Measurements from ENCODE around the gene VSIG1. TPM values are rescaled to one million over a fixed set of nuclear protein-coding genes. Genes with fewer than 3 reads are reported as not detected.

Gene VSIG1
- total and polyA plus RNA-seq, 10 of the 15 experiments (the other 5 are each of a cell fraction or from before 2014, with no cell fraction given): 0.04 to 0.08 (median 0.06) TPM; not detected in 7

DNA sequence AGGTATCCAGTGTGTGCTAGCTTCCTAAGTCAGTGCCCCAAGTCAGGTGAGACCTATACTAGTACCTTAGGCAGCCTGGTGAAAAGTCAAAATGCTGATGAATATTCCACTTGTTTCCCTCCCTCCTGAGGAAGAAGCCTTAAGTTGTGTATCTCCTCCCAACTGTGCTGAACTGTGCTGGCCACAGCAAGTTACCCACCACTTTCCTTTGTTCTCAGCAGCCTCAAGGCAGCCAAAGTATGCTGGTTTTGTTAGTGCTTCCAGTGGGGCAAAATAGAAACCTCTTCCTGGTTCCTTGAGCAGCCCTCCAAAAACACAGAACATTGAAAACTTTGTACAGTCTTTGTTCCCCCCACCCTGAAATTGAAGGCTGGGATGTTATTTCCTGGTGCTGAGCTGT lies 60.6 kb downstream of the VSIG1 start:
- SMC1A ChIA-PET (ENCODE audit: uncharacterized antibody, unreplicated experiment): no interaction called here
- Histone ChIP-seq H2AFZ (ENCODE audit: control insufficient read depth, low read depth, low read length) (no peak overlapping the region), H3K9ac (ENCODE audit: control insufficient read depth, insufficient read depth, low read length) (no peak overlapping the region), H3K4me2 (ENCODE audit: control insufficient read depth, insufficient read depth) (no peak overlapping the region), H3K79me2 (ENCODE audit: control insufficient read depth, insufficient read depth, low read length) (no peaks in the 10 kb centered on the region), H3K4me1 (ENCODE audit: control insufficient read depth, insufficient read depth, low read length) (no peaks in the 10 kb centered on the region), H4K20me1 (ENCODE audit: control insufficient read depth, insufficient read depth) (no peaks in the 10 kb centered on the region), H3K27me3 (replicated peaks in 1 of 2; ENCODE audit: control insufficient read depth in 2 of 2, insufficient read depth in 2 of 2, low read length in 1 of 2) (no peaks in the 10 kb centered on the region), H3K27ac (ENCODE audit: control insufficient read depth, insufficient read depth) (no peak overlapping the region), H3K36me3 (ENCODE audit: control insufficient read depth in 2 of 2, insufficient read depth in 2 of 2, low read length in 1 of 2) (no peaks in the 10 kb centered on the region), H3K4me3 (no peak overlapping the region), H3K9me3 (replicated peaks; ENCODE audit: control insufficient read depth, insufficient read depth, low read length) (no peaks in the 10 kb centered on the region; the same call in 2 of the 3 replicates)
- ATAC-seq: no peak
- TF ChIP-seq CREM (IDR thresholded peaks at IDR 0.05; ENCODE audit: low read depth) (no peak), SREBF2 (IDR thresholded peaks at IDR 0.05; ENCODE audit: low read length) (no peak), ATF7 (IDR thresholded peaks at IDR 0.05; ENCODE audit: low read depth) (no peak), MXI1 (IDR thresholded peaks at IDR 0.05; ENCODE audit: low read depth, low read length) (no peak), TARDBP (IDR thresholded peaks at IDR 0.05; ENCODE audit: borderline replicate concordance) (no peak), NFYA (IDR thresholded peaks at IDR 0.05; ENCODE audit: borderline replicate concordance, low read depth, low read length) (no peak), ZNF24 (IDR thresholded peaks at IDR 0.05) (no peak), MYB (IDR thresholded peaks at IDR 0.05; ENCODE audit: borderline replicate concordance, low read depth, low read length) (no peak), CBFB (IDR thresholded peaks at IDR 0.05; ENCODE audit: low read depth) (no peak), ZNF274 (IDR thresholded peaks at IDR 0.05; ENCODE audit: insufficient read depth, insufficient read length) (no peak), ESRRA (IDR thresholded peaks at IDR 0.05; ENCODE audit: low read length) (no peak), JUNB (IDR thresholded peaks at IDR 0.05) (no peak), POU2F2 (IDR thresholded peaks at IDR 0.05; ENCODE audit: borderline replicate concordance, low read depth, low read length) (no peak), FOXM1 (IDR thresholded peaks at IDR 0.05; ENCODE audit: low read depth, low read length) (no peak), PBX3 (IDR thresholded peaks at IDR 0.05; ENCODE audit: insufficient replicate concordance, low read depth, low read length) (no peak), ATF2 (IDR thresholded peaks at IDR 0.05; ENCODE audit: low read length) (no peak), MYC (IDR thresholded peaks at IDR 0.05; ENCODE audit: insufficient read depth, insufficient read length, insufficient replicate concordance, low read length, severe bottlenecking) (no peak)
- RAD21 ChIA-PET (ENCODE audit: unreplicated experiment): no interaction called here
- CTCF ChIA-PET: no interaction called here
- FAIRE-seq: no peak
- DNase-seq (ENCODE audit: low read depth, low spot score): no peak
- intact Hi-C loops (cut with micrococcal nuclease; ENCODE audit: unreplicated experiment) (no loop called here), in situ Hi-C loops (cut with MboI) (no loop called here)
- POLR2A ChIA-PET: no interaction called here
- no TSS peak for BruUV-seq (replicated peaks)

Measured in GM12878 (cell line).